Fibroblast of villous mesenchyme (primary cell): ENCODE results near the gene ZNF780B. TPM values are rescaled to one million over a fixed set of nuclear protein-coding genes. Genes with fewer than 3 reads are reported as not detected.

Source experiments
- DNase-seq: peaks from one replicate; pipeline ENCODE4 v3.0.0-alpha.2; 2010; ENCODE audit warnings: low read depth
- H3K4me3 ChIP-seq: 2 replicates; pipeline ENCODE4 v1.5.1; 2011; ENCODE audit warnings: low read depth, mild to moderate bottlenecking, low read length
- total RNA-seq: library from RNA; depleted of rRNA; stranded (reverse); fragments of >200 nt; gene quantifications from 2 replicates; pipeline ENCODE4 v1.2.3, GENCODE V29; 2012
- TF ChIP-seq, protein P1 (sequence below): IDR thresholded peaks from 2 replicates; pipeline ENCODE4 v1.5.1; 2012; ENCODE audit warnings: low read depth, mild to moderate bottlenecking, low read length; ENCODE audit not compliant: insufficient read depth

The ZNF780B gene
- total RNA-seq, 1 donor: 13.4 TPM

DNA sequence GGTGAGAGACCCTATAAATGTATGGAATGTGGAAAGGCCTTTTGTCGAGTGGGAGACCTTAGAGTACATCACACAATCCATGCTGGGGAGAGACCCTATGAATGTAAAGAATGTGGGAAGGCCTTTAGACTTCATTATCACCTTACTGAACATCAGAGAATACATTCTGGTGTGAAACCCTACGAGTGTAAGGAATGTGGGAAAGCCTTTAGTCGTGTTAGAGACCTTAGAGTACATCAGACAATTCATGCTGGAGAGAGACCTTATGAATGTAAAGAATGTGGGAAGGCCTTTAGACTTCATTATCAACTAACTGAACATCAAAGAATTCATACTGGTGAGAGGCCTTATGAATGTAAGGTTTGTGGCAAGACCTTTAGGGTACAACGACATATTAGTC is 42.0 kb downstream of the ZNF780B start:
- no peak overlapping the region for H3K4me3 ChIP-seq
- TF ChIP-seq, protein P1, sequence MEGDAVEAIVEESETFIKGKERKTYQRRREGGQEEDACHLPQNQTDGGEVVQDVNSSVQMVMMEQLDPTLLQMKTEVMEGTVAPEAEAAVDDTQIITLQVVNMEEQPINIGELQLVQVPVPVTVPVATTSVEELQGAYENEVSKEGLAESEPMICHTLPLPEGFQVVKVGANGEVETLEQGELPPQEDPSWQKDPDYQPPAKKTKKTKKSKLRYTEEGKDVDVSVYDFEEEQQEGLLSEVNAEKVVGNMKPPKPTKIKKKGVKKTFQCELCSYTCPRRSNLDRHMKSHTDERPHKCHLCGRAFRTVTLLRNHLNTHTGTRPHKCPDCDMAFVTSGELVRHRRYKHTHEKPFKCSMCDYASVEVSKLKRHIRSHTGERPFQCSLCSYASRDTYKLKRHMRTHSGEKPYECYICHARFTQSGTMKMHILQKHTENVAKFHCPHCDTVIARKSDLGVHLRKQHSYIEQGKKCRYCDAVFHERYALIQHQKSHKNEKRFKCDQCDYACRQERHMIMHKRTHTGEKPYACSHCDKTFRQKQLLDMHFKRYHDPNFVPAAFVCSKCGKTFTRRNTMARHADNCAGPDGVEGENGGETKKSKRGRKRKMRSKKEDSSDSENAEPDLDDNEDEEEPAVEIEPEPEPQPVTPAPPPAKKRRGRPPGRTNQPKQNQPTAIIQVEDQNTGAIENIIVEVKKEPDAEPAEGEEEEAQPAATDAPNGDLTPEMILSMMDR: no peak

DNA sequence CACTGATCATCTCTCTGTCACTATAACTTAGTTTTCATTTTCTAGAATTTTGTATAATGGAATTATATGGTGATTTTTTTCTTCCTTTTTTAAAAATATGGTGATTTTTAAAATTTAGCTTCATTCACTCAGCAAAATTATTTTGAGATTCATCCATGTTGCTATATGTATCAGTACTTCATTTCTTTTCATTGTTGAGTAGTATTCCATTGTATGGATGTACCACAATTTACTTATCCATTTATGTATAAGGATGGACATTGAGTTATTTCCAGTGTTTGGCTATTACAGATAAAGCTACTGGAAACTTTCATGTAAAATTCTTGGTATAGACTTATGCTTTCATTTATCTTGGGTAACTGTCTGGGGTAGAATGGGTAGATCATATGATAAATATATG is 46.4 kb downstream of the ZNF780B start:
- no peak overlapping the region for H3K4me3 ChIP-seq
- no peak for DNase-seq
- TF ChIP-seq, protein P1: no peak

More for the DNA sequence above, 42.0 kb downstream of the ZNF780B start:
- DNase-seq: no peak

DNA sequence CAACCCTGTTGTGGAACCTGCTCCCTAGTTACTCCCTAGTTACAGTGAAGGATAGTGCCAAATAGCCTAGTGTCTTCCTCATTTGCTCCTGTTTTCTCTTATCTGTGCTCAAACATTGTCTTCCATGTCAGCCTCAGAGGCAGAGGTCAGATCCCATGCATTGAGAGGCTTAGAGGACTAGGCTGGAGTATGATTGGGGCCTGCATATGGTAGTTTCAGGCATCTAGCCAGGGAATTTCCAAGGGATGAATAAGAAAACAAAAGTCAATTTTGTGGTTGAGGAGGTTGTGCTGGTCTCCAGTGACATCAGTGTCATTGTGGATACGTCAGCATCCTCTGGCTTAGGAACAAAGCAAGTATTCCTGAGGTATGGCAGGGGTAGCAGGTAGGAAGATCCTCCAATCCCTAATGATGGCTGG is 49.7 kb downstream of the ZNF780B start:
- H3K4me3 ChIP-seq: no peak overlapping the region
- DNase-seq: peak; percentile 59
- TF ChIP-seq, protein P1: no peak

DNA sequence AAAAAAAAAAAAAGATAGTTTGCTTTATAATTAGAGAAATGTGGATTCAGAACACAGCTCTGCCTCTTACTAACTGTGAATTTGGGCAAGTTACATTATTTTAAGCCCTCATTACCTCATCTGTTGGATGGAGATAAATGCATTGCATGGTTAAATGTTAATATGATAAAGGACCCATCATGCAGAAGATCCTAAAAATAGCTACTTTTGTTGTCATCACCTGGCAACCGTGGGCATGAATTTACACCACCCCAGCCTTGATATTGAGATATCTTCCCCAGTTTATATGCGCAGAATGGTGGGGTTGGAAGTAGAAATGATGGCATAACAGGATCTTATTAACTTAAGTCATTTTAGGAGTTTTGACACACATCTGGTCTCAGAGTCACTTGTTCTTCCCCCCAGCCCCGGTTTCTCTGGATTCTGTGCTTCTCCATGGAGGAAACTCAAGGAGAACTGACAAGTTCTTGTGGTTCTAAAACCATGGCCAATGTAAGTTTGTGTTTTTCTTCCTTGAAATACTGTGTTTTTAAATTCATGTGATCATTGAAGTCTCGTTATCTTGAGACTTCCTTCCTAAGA is 50.2 kb downstream of the ZNF780B start:
- DNase-seq: no peak
- TF ChIP-seq, protein P1: no peak
- no peak overlapping the region for H3K4me3 ChIP-seq

DNA sequence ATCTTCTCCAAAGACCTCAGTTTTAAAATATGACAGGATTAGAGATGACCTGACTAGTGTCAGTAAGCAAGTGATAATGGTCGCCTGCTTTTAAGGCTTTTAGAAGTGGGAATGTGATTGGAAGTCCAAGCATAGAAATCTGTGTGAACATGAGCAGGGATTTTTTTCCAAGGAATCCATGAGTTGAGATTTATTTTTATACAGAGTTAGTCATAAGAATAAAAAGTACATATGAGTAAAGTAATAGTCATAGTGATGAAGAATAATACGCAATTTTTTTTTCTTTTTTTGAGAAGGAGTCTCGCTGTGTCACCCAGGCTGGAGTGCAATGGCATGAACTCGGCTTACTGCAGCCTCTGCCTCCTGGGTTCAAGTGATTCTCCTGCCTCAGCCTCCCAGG is 57.5 kb downstream of the ZNF780B start:
- TF ChIP-seq, protein P1: no peak
- H3K4me3 ChIP-seq: no peak overlapping the region
- no peak for DNase-seq

DNA sequence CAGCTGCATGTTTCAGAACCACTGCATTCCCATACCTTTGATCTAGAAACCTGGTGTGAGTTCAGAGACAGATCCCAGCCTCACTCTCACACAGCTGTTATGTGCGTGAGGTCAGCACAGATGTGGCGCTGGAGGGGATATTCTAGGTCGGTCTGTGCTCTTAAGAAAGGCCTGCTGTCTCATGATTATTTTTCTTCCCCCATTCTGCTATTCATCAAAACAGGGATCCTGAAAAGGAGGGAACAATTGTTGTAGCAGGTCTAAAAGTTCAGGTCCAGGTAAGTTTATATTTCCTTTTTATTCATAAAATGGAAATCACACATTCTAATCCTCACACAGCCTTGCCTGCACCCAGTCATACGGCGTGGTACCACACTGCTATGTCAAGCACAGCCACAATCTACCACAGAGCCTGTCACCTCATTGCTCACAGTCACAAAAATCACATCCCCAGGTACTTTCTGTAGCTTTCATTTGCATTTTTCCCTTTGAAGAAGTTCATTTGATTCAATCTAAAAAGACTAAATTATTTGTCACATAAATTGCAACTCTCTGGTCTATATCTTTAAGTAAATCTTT is 58.3 kb downstream of the ZNF780B start:
- TF ChIP-seq, protein P1: no peak
- DNase-seq: peak; percentile 36
- H3K4me3 ChIP-seq: peak overlapping the region; percentile 80
